Adrenal gland (tissue), 5 donors: ENCODE measurements around the gene PPP2R3B.

Experiments
- CTCF ChIP-seq, 6 experiments: fragments of 450-650 bp in 4 of 6; fragments of 200-600 bp in 2 of 6; sonication (generic) in 1 of 6; IDR thresholded peaks; 1 replicate in 5 of 6; 2 replicates in 1 of 6; pipeline versions ENCODE4 v1.5.1 to v1.8.0; 2016 to 2021; ENCODE audit warnings: antibody characterized with exemption in 6 of 6, mild to moderate bottlenecking in 2 of 6, moderate library complexity in 1 of 6
- POLR2A ChIP-seq, 2 donors: fragments of 450-650 bp; IDR thresholded peaks; one replicate each; pipeline ENCODE4 v1.6.1; 2017; ENCODE audit warnings: antibody characterized with exemption in 2 of 2, mild to moderate bottlenecking in 2 of 2, moderate library complexity in 1 of 2
- donor health status: DM: no; HTN: no; CAD: no.

- TF ChIP-seq CTCF (IDR thresholded peaks at IDR 0.05) (no peak), POLR2A (IDR thresholded peaks at IDR 0.05) (no peak)
These were observed 101.5 kb downstream of the PPP2R3B start for GRCh38 chrX:285076-285677.
